Measurements from ENCODE around the gene PSMF1. TPM values are rescaled to one million over a fixed set of nuclear protein-coding genes. Genes with fewer than 3 reads are reported as not detected.
A peak's percentile ranks its signal among the peaks of the same experiment; 100 is the strongest.

The PSMF1 gene
- 175 and 182 TPM in 2 replicates for total RNA-seq

GRCh38 chr20:1118336-1119127, at the start of gene PSMF1:
Gene PSMF1 (plus strand): TSS chr20:1118602. CDS start chr20:1118774, 172 bp downstream.
- Mint-ChIP-seq H3K27ac (peak within 1 kb of the TSS; percentile 79), H3K27me3 (ENCODE audit: low read depth) (no peaks in the 10 kb centered on the region), H3K4me1 (ENCODE audit: low read depth) (peaks cover 42% of the 10 kb centered on the region), H3K36me3 (ENCODE audit: low read depth) (peaks cover 41% of the 10 kb centered on the region), H3K9me3 (no peaks in the 10 kb centered on the region), H3K4me3 (ENCODE audit: low read depth) (peak within 1 kb of the TSS; percentile 91)
- intact Hi-C loops (cut with micrococcal nuclease) = loop anchor here (1.0 to 5.0 kb wide), 3 partner anchors 275 to 348 kb away; partner anchors contain the start of genes FKBP1A and NSFL1C
- DNase-seq (ENCODE audit: low spot score) = peak; percentile 96

GRCh38 chr20:1072258-1072657, 46.1 kb upstream of the PSMF1 start:
- H3K27me3 Mint-ChIP-seq (ENCODE audit: low read depth) = peaks cover 14% of the 10 kb centered on the region
- H3K36me3 Mint-ChIP-seq (ENCODE audit: low read depth) = no peaks in the 10 kb centered on the region
- H3K27ac Mint-ChIP-seq = no peak overlapping the region
- peaks cover 4% of the 10 kb centered on the region for H3K9me3 Mint-ChIP-seq
- DNase-seq (ENCODE audit: low spot score) = no peak
- no peak overlapping the region for H3K4me3 Mint-ChIP-seq (ENCODE audit: low read depth)
- H3K4me1 Mint-ChIP-seq (ENCODE audit: low read depth) = no peaks in the 10 kb centered on the region
- intact Hi-C loops (cut with micrococcal nuclease) = no loop called here

- no peaks in the 10 kb centered on the region for H3K4me1 Mint-ChIP-seq (ENCODE audit: low read depth)
- no peak for DNase-seq (ENCODE audit: low spot score)
- intact Hi-C loops (cut with micrococcal nuclease) = no loop called here
- no peaks in the 10 kb centered on the region for H3K27me3 Mint-ChIP-seq (ENCODE audit: low read depth)
- H3K4me3 Mint-ChIP-seq (ENCODE audit: low read depth) = no peak overlapping the region
- H3K27ac Mint-ChIP-seq = no peak overlapping the region
- H3K9me3 Mint-ChIP-seq = peaks cover 4% of the 10 kb centered on the region
- no peaks in the 10 kb centered on the region for H3K36me3 Mint-ChIP-seq (ENCODE audit: low read depth)
Observed at GRCh38 chr20:1075616-1076015, 42.8 kb upstream of the PSMF1 start.

- peaks cover 13% of the 10 kb centered on the region for H3K9me3 Mint-ChIP-seq
- H3K27ac Mint-ChIP-seq = no peak overlapping the region
- no peak for DNase-seq (ENCODE audit: low spot score)
- H3K4me3 Mint-ChIP-seq (ENCODE audit: low read depth) = no peak overlapping the region
- no peaks in the 10 kb centered on the region for H3K27me3 Mint-ChIP-seq (ENCODE audit: low read depth)
- intact Hi-C loops (cut with micrococcal nuclease) = no loop called here
- H3K4me1 Mint-ChIP-seq (ENCODE audit: low read depth) = peaks cover 8% of the 10 kb centered on the region
- peaks cover 3% of the 10 kb centered on the region for H3K36me3 Mint-ChIP-seq (ENCODE audit: low read depth)
Observed at GRCh38 chr20:1081891-1082290, 36.5 kb upstream of the PSMF1 start.

GRCh38 chr20:1083431-1084080, 34.8 kb upstream of the PSMF1 start:
- intact Hi-C loops (cut with micrococcal nuclease) = no loop called here
- Mint-ChIP-seq H3K4me1 (ENCODE audit: low read depth) (peaks cover 18% of the 10 kb centered on the region), H3K9me3 (peaks cover 24% of the 10 kb centered on the region), H3K27me3 (ENCODE audit: low read depth) (no peaks in the 10 kb centered on the region), H3K36me3 (ENCODE audit: low read depth) (peaks cover 3% of the 10 kb centered on the region), H3K4me3 (ENCODE audit: low read depth) (no peak overlapping the region), H3K27ac (no peak overlapping the region)
- no peak for DNase-seq (ENCODE audit: low spot score)

GRCh38 chr20:1085492-1086276, 32.7 kb upstream of the PSMF1 start:
- DNase-seq (ENCODE audit: low spot score) = no peak
- Mint-ChIP-seq H3K9me3 (peaks cover 39% of the 10 kb centered on the region), H3K4me1 (ENCODE audit: low read depth) (peaks cover 18% of the 10 kb centered on the region), H3K27me3 (ENCODE audit: low read depth) (no peaks in the 10 kb centered on the region), H3K27ac (no peak overlapping the region), H3K4me3 (ENCODE audit: low read depth) (no peak overlapping the region), H3K36me3 (ENCODE audit: low read depth) (peaks cover 7% of the 10 kb centered on the region)
- intact Hi-C loops (cut with micrococcal nuclease) = no loop called here

- intact Hi-C loops (cut with micrococcal nuclease) = no loop called here
- DNase-seq (ENCODE audit: low spot score) = no peak
- peaks cover 45% of the 10 kb centered on the region for H3K9me3 Mint-ChIP-seq
- H3K4me3 Mint-ChIP-seq (ENCODE audit: low read depth) = no peak overlapping the region
- H3K27me3 Mint-ChIP-seq (ENCODE audit: low read depth) = no peaks in the 10 kb centered on the region
- no peak overlapping the region for H3K27ac Mint-ChIP-seq
- H3K36me3 Mint-ChIP-seq (ENCODE audit: low read depth) = peaks cover 7% of the 10 kb centered on the region
- H3K4me1 Mint-ChIP-seq (ENCODE audit: low read depth) = peaks cover 18% of the 10 kb centered on the region
Observed at GRCh38 chr20:1086277-1087213, 31.9 kb upstream of the PSMF1 start.

GRCh38 chr20:1087311-1087905, 31.0 kb upstream of the PSMF1 start:
- H3K4me1 Mint-ChIP-seq (ENCODE audit: low read depth) = peaks cover 18% of the 10 kb centered on the region
- H3K36me3 Mint-ChIP-seq (ENCODE audit: low read depth) = peaks cover 7% of the 10 kb centered on the region
- no peak for DNase-seq (ENCODE audit: low spot score)
- peaks cover 53% of the 10 kb centered on the region for H3K9me3 Mint-ChIP-seq
- no peak overlapping the region for H3K27ac Mint-ChIP-seq
- no peaks in the 10 kb centered on the region for H3K27me3 Mint-ChIP-seq (ENCODE audit: low read depth)
- no peak overlapping the region for H3K4me3 Mint-ChIP-seq (ENCODE audit: low read depth)
- intact Hi-C loops (cut with micrococcal nuclease) = no loop called here

- Mint-ChIP-seq H3K4me3 (ENCODE audit: low read depth) (no peak overlapping the region), H3K27ac (no peak overlapping the region), H3K27me3 (ENCODE audit: low read depth) (peaks cover 4% of the 10 kb centered on the region), H3K36me3 (ENCODE audit: low read depth) (no peaks in the 10 kb centered on the region), H3K9me3 (peaks cover 27% of the 10 kb centered on the region), H3K4me1 (ENCODE audit: low read depth) (no peaks in the 10 kb centered on the region)
- intact Hi-C loops (cut with micrococcal nuclease) = no loop called here
- no peak for DNase-seq (ENCODE audit: low spot score)
Observed at GRCh38 chr20:1094751-1095150, 23.7 kb upstream of the PSMF1 start.

GRCh38 chr20:1101533-1101932, 16.9 kb upstream of the PSMF1 start:
- Mint-ChIP-seq H3K9me3 (peaks cover 11% of the 10 kb centered on the region), H3K36me3 (ENCODE audit: low read depth) (no peaks in the 10 kb centered on the region), H3K27ac (no peak overlapping the region), H3K27me3 (ENCODE audit: low read depth) (peaks cover 9% of the 10 kb centered on the region), H3K4me3 (ENCODE audit: low read depth) (no peak overlapping the region), H3K4me1 (ENCODE audit: low read depth) (no peaks in the 10 kb centered on the region)
- no peak for DNase-seq (ENCODE audit: low spot score)
- intact Hi-C loops (cut with micrococcal nuclease) = no loop called here

GRCh38 chr20:1102016-1102415, 16.4 kb upstream of the PSMF1 start:
- intact Hi-C loops (cut with micrococcal nuclease) = no loop called here

GRCh38 chr20:1103751-1104150, 14.7 kb upstream of the PSMF1 start:
- H3K36me3 Mint-ChIP-seq (ENCODE audit: low read depth) = no peaks in the 10 kb centered on the region
- H3K4me3 Mint-ChIP-seq (ENCODE audit: low read depth) = no peak overlapping the region
- no peaks in the 10 kb centered on the region for H3K4me1 Mint-ChIP-seq (ENCODE audit: low read depth)
- intact Hi-C loops (cut with micrococcal nuclease) = no loop called here
- peaks cover 7% of the 10 kb centered on the region for H3K27me3 Mint-ChIP-seq (ENCODE audit: low read depth)
- peaks cover 11% of the 10 kb centered on the region for H3K9me3 Mint-ChIP-seq
- no peak overlapping the region for H3K27ac Mint-ChIP-seq
- no peak for DNase-seq (ENCODE audit: low spot score)

More at GRCh38 chr20:1102016-1102415, 16.4 kb upstream of the PSMF1 start:
- Mint-ChIP-seq H3K36me3 (ENCODE audit: low read depth) (no peaks in the 10 kb centered on the region), H3K4me1 (ENCODE audit: low read depth) (no peaks in the 10 kb centered on the region), H3K9me3 (peaks cover 11% of the 10 kb centered on the region), H3K4me3 (ENCODE audit: low read depth) (no peak overlapping the region), H3K27ac (no peak overlapping the region), H3K27me3 (ENCODE audit: low read depth) (peaks cover 9% of the 10 kb centered on the region)
- no peak for DNase-seq (ENCODE audit: low spot score)

Data from activated T-helper 2 cell treated with anti-CD3 and anti-CD28 coated beads, Interferon-gamma antibody, Interleukin-2, Interleukin-4, amounts not matched to agents 10 μg/mL and 5 μg/mL and 100 μg/mL, durations not matched to agents 14 hours and 24 hours and 36 hours (primary cell).